Parathyroid adenoma (tissue), 2 donors: Measurements from ENCODE around the gene SNTB2.

ENCODE experiments used
- H2AFZ ChIP-seq: fragments of 300-600 bp; sonication (generic); one replicate; pipeline ENCODE4 v1.7.0; 2017; ENCODE audit warnings: antibody characterized with exemption, mild to moderate bottlenecking
- H3K27ac ChIP-seq: fragments of 300-600 bp; sonication (generic); one replicate; pipeline ENCODE4 v1.7.0; 2017
- H3K27me3 ChIP-seq: fragments of 300-600 bp; sonication (generic); one replicate; pipeline ENCODE4 v1.7.0; 2017; ENCODE audit warnings: low read length; ENCODE audit not compliant: control insufficient read depth, insufficient read depth
- H3K36me3 ChIP-seq: fragments of 300-600 bp; sonication (generic); one replicate; pipeline ENCODE4 v1.7.0; 2017; ENCODE audit warnings: low read length; ENCODE audit not compliant: control insufficient read depth, insufficient read depth
- H3K4me1 ChIP-seq: fragments of 300-600 bp; sonication (generic); one replicate; pipeline ENCODE4 v1.7.0; 2017; ENCODE audit warnings: control low read depth
- H3K4me2 ChIP-seq: fragments of 300-600 bp; sonication (generic); one replicate; pipeline ENCODE4 v1.7.0; 2017; ENCODE audit warnings: low read length
- H3K4me3 ChIP-seq: fragments of 300-600 bp; sonication (generic); one replicate; pipeline ENCODE4 v1.7.0; 2017; ENCODE audit warnings: low read depth, low read length
- H3K79me2 ChIP-seq: fragments of 300-600 bp; sonication (generic); one replicate; pipeline ENCODE4 v1.7.0; 2017; ENCODE audit warnings: control low read depth
- H3K9ac ChIP-seq: fragments of 300-600 bp; sonication (generic); one replicate; pipeline ENCODE4 v1.7.0; 2017; ENCODE audit warnings: mild to moderate bottlenecking
- H3K9me3 ChIP-seq: fragments of 300-600 bp; sonication (generic); one replicate; pipeline ENCODE4 v1.7.0; 2017; ENCODE audit warnings: low read length; ENCODE audit not compliant: control insufficient read depth
- TF ChIP-seq, protein P1 (sequence below): fragments of 300-600 bp; sonication (generic); IDR thresholded peaks from one replicate; pipeline ENCODE4 v1.7.0; 2017; ENCODE audit warnings: antibody characterized with exemption, mild to moderate bottlenecking
- donor health status: primary hyperparathyroidism.

Gene SNTB2

DNA sequence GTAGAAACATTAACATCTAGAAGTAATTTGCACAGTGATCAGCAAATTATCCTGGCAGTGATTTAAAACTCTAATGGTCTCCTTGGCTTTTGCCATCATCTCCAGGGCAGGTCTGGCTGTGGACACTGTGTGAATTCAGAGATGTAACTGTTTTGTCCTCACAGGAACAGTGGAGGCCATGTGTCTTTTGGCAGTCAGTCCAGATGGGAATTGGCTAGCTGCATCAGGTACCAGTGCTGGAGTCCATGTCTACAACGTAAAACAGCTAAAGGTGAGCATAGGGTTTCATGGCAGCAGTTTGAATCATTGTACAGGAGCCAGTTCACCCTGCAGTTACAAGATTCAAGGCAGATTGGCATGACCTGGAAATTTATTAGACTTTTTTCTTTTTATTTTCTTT is 26.8 kb upstream of the SNTB2 start:
- H3K9me3 ChIP-seq, result no peaks in the 10 kb centered on the region
- H3K4me1 ChIP-seq, result no peaks in the 10 kb centered on the region
- no peak overlapping the region for H3K27ac ChIP-seq
- H3K9ac ChIP-seq, result no peak overlapping the region
- no peak overlapping the region for H3K4me3 ChIP-seq
- H3K4me2 ChIP-seq, result no peak overlapping the region
- no peaks in the 10 kb centered on the region for H3K79me2 ChIP-seq
- no peaks in the 10 kb centered on the region for H3K27me3 ChIP-seq
- no peak overlapping the region for H2AFZ ChIP-seq
- TF ChIP-seq, protein P1, sequence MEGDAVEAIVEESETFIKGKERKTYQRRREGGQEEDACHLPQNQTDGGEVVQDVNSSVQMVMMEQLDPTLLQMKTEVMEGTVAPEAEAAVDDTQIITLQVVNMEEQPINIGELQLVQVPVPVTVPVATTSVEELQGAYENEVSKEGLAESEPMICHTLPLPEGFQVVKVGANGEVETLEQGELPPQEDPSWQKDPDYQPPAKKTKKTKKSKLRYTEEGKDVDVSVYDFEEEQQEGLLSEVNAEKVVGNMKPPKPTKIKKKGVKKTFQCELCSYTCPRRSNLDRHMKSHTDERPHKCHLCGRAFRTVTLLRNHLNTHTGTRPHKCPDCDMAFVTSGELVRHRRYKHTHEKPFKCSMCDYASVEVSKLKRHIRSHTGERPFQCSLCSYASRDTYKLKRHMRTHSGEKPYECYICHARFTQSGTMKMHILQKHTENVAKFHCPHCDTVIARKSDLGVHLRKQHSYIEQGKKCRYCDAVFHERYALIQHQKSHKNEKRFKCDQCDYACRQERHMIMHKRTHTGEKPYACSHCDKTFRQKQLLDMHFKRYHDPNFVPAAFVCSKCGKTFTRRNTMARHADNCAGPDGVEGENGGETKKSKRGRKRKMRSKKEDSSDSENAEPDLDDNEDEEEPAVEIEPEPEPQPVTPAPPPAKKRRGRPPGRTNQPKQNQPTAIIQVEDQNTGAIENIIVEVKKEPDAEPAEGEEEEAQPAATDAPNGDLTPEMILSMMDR, result no peak
- no peaks in the 10 kb centered on the region for H3K36me3 ChIP-seq

DNA sequence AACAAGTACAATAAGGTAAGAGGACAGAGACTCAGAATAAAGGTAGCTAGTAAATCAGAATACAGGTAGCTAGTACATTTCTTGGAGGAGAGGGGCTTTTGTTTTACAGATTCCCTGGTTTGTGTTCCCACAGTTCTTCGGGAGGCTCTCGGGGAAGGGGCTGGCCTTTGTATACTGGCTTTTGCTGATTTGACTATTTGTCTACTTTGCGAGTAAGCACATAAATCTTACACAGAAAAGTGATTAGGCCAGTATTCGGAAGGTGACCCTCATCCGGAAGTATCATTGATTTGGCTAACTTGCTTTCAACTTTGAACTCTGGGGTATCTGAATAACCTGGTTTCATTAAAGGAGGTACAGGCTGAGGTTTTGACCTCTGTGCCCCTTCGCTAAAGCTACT is 21.4 kb upstream of the SNTB2 start:
- H3K79me2 ChIP-seq, result no peaks in the 10 kb centered on the region
- no peaks in the 10 kb centered on the region for H3K36me3 ChIP-seq
- H3K4me1 ChIP-seq, result peaks cover 3% of the 10 kb centered on the region
- H3K4me3 ChIP-seq, result no peak overlapping the region
- TF ChIP-seq, protein P1, result no peak
- no peaks in the 10 kb centered on the region for H3K9me3 ChIP-seq
- no peak overlapping the region for H3K27ac ChIP-seq
- no peaks in the 10 kb centered on the region for H3K27me3 ChIP-seq
- H2AFZ ChIP-seq, result no peak overlapping the region
- H3K9ac ChIP-seq, result no peak overlapping the region
- H3K4me2 ChIP-seq, result no peak overlapping the region

DNA sequence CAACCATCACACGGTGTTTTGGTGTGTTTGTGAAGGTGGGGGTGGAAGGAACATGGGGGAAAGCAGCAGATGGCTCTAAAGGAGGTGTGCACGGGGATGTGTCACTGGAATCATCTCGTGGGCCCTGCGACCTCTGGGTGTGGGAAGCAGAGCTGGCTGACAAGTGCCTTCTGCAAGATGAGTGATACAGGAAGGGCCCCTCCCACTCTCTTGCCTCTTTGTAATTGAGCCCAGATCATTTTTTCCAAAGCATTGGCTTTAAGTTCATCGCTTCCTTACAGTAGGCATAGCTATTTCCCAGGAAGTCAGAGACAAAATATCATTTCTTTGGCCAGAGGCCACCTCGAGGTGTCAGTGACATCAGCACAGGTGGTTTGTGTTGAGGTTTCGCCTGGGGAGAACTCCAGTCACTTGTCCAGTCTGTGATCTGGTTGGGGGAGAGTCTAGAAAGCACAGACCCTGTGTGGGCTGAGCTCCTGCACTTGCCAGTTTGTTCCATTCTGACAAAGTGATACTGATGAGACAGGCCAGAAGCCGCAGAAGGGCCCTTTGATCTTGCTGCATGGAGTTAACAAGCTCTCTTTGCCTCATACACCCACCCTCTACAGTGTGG is 20.6 kb upstream of the SNTB2 start:
- no peak overlapping the region for H3K9ac ChIP-seq
- H3K27ac ChIP-seq, result no peak overlapping the region
- no peak overlapping the region for H3K4me2 ChIP-seq
- no peak overlapping the region for H3K4me3 ChIP-seq
- H3K4me1 ChIP-seq, result peaks cover 4% of the 10 kb centered on the region
- no peaks in the 10 kb centered on the region for H3K36me3 ChIP-seq
- no peaks in the 10 kb centered on the region for H3K9me3 ChIP-seq
- TF ChIP-seq, protein P1, result no peak
- no peaks in the 10 kb centered on the region for H3K27me3 ChIP-seq
- H3K79me2 ChIP-seq, result no peaks in the 10 kb centered on the region
- H2AFZ ChIP-seq, result no peak overlapping the region

DNA sequence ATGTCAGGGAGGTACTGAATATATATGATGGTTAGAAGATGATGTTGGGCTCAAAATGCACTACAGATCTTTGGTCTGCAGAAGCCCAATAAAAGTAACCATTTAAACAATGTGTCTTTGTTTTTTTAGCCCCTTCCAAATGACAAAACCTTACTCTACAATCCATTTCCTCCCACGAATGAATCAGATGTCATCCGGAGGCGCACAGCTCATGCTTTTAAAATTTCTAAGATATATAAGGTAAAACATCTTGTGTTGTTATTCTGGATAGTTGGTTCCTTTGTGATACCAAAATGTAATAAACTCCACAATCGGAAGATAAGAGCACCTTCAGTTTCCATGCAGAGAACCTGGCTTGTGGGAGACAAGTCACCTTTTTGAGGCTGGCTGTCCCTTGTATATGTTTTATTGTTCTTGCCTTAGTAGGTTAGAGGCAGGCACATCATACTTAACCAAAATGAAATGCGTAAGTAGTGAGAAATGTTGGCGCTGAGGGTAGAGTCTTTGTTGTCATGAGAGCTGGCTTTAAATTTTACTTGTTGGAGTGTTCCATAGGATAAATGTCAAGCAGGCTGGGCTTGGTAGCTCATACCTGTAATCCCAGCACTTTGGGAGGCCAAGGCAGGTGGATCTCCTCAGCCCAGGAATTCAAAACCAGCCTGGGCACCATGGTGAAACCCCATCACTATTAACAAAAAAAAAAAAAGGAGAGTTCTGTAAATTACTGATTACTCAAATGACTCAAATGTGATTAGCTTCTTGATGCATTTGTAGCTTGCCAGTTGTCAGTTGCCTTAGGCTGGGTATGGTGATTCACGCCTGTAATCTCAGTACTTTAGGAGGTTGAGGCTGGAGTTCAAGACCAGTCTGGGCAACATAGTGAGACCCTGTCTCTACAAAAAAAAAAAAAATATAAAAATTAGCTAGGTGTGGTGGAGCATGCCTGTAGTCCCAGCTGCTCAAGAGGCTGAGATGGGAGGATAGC is 19.7 kb upstream of the SNTB2 start:
- Histone ChIP-seq H3K4me2 (no peak overlapping the region), H3K4me1 (peaks cover 11% of the 10 kb centered on the region), H3K79me2 (no peaks in the 10 kb centered on the region), H3K27me3 (no peaks in the 10 kb centered on the region), H3K9ac (no peak overlapping the region), H3K9me3 (no peaks in the 10 kb centered on the region), H2AFZ (no peak overlapping the region), H3K27ac (no peak overlapping the region), H3K36me3 (no peaks in the 10 kb centered on the region), H3K4me3 (no peak overlapping the region)
- TF ChIP-seq, protein P1, result no peak
